ENCODE measurements around the gene RBM44. TPM values are rescaled to one million over a fixed set of nuclear protein-coding genes. Genes with fewer than 3 reads are reported as not detected.

RBM44 gene
- total and polyA plus RNA-seq, 10 donors = 0.29 to 3.1 (median 1.5) TPM

GRCh38 chr2:237888389-237888788, 89.8 kb downstream of the RBM44 start:
- H3K36me3 ChIP-seq = no peaks in the 10 kb centered on the region
- no peak for TF ChIP-seq POLR2AphosphoS5 (IDR thresholded peaks at IDR 0.05)
- TF ChIP-seq POLR2A (IDR thresholded peaks at IDR 0.05) = no peak
- no peak for TF ChIP-seq CTCF (IDR thresholded peaks at IDR 0.05 in 8 of 11, conservative IDR thresholded peaks at IDR 0.05 in 3 of 11)
- WGBS, 5 donors = 28 to 58% (median 32%) methylated on average over 2 of the region's 2 CpGs
- DNase-seq = no peak
- peaks cover 0 to 5% (median 0%) of the 10 kb centered on the region in 6 donors for H3K4me1 ChIP-seq
- no peaks in the 10 kb centered on the region for H3K9me3 ChIP-seq
- no peak overlapping the region for H3K4me3 ChIP-seq
- no peaks in the 10 kb centered on the region for H3K27me3 ChIP-seq (replicated peaks in 1 of 7)
- peak overlapping the region in 7 of 8 donors; percentile 20 to 65 (median 52) for H3K27ac ChIP-seq
- intact Hi-C loops (cut with DNase I; ENCODE audit: low total_unique reads) = no loop called here

DNA sequence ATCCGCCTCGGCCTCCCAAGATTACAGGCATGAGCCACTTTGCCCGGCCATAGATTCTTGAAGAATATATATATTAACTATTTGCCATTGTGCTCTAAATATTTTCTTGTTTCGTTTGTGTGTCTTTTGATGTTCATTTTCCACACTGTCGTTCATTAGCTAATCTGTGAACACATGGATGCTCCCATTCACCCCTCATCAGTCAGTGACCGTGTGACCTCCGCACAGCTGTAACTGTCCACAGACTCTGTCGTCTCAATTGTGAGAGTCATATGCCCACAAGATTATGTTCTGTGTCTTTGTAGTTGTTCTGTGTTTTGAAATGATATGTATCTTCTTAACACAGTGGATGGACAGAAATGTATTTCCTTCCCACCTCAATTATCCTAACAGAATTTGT, 90.4 kb downstream of the RBM44 start:
- H3K36me3 ChIP-seq = no peaks in the 10 kb centered on the region
- H3K27ac ChIP-seq = peak overlapping the region in 6 of 8 donors; percentile 24 to 65 (median 52)
- no peak overlapping the region for H3K4me3 ChIP-seq
- DNase-seq = peak; percentile 22
- H3K27me3 ChIP-seq (replicated peaks in 1 of 7) = no peaks in the 10 kb centered on the region
- 83 to 94% (median 88%) methylated on average over 8 of the region's 8 CpGs for WGBS, 5 donors
- H3K4me1 ChIP-seq = peaks cover 0 to 5% (median 0%) of the 10 kb centered on the region in 6 donors
- TF ChIP-seq POLR2A (IDR thresholded peaks at IDR 0.05) (no peak), CTCF (IDR thresholded peaks at IDR 0.05 in 8 of 11, conservative IDR thresholded peaks at IDR 0.05 in 3 of 11) (no peak), POLR2AphosphoS5 (IDR thresholded peaks at IDR 0.05) (no peak)
- no peaks in the 10 kb centered on the region for H3K9me3 ChIP-seq
- intact Hi-C loops (cut with DNase I; ENCODE audit: low total_unique reads) = no loop called here

DNA sequence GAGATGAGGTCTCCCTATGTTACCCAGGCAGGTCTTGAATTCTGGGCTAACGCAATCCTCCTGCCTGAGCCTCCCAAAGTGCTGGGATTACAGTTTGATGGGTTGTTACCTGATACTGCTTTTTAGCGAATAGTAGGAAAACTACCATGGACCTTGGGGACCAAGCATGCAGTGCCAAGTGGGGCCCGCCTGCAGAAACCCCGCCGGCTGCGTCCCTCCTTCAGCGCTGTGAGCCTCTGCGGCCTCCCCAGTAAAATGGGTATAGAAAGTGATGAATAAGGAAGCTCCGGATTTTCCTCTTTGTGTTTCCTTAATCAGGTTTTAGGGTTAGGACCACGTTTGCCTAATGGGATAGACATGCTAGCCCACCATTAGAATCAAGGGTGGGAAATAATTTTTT, 91.2 kb downstream of the RBM44 start:
- intact Hi-C loops (cut with DNase I; ENCODE audit: low total_unique reads) = no loop called here

More for the DNA sequence above, 91.2 kb downstream of the RBM44 start:
- no peaks in the 10 kb centered on the region for H3K27me3 ChIP-seq (replicated peaks in 1 of 7)
- no peak overlapping the region for H3K27ac ChIP-seq
- H3K4me1 ChIP-seq = peaks cover 0 to 5% (median 0%) of the 10 kb centered on the region in 6 donors
- no peaks in the 10 kb centered on the region for H3K9me3 ChIP-seq
- peak; percentile 16 for DNase-seq
- no peak overlapping the region for H3K4me3 ChIP-seq
- 94 to 97% (median 96%) methylated on average over 10 of the region's 10 CpGs for whole genome bisulfite sequencing, 5 donors
- no peaks in the 10 kb centered on the region for H3K36me3 ChIP-seq
- no peak for TF ChIP-seq POLR2A (IDR thresholded peaks at IDR 0.05)
- TF ChIP-seq POLR2AphosphoS5 (IDR thresholded peaks at IDR 0.05) = no peak
- TF ChIP-seq CTCF (IDR thresholded peaks at IDR 0.05 in 8 of 11, conservative IDR thresholded peaks at IDR 0.05 in 3 of 11) = no peak

Small RNA genes lying within 50 kb of the gene (small RNA-seq; reads per million reads assigned to genes)
- 0 reads per million in 4 donors for gene RF00157

Other genes with a start within 250 kb of the RBM44 start
- not detected for gene PRLH, start 232.2 kb upstream of the RBM44 start, total RNA-seq
- not detected for gene PRLH, start 232.2 kb upstream of the RBM44 start, polyA plus RNA-seq
- 1 to 10 TPM in 3 of 7 donors, under 1 TPM in 1, not detected in 3; 0.46 to 2.2 (median 1.3) TPM for gene RAB17, start 208.0 kb upstream of the RBM44 start, total RNA-seq
- under 1 TPM; 0.24 to 0.67 (median 0.57) TPM for gene RAB17, start 208.0 kb upstream of the RBM44 start, polyA plus RNA-seq
- gene LRRFIP1, start 171.2 kb upstream of the RBM44 start, total RNA-seq = 100 to 1,000 TPM; 110 to 164 (median 144) TPM
- gene LRRFIP1, start 171.2 kb upstream of the RBM44 start, polyA plus RNA-seq = 10 to 100 TPM; 40.4 to 46.3 (median 44.4) TPM
- 10 to 100 TPM in 2 of 7 donors, 1 to 10 TPM in 5; 4.5 to 11.0 (median 8.2) TPM for gene RAMP1, start 60.8 kb downstream of the RBM44 start, total RNA-seq
- 10 to 100 TPM; 19.6 to 44.5 (median 24.5) TPM for gene RAMP1, start 60.8 kb downstream of the RBM44 start, polyA plus RNA-seq
- 10 to 100 TPM; 32.1 to 73.9 (median 48.9) TPM for gene UBE2F, start 168.2 kb downstream of the RBM44 start, total RNA-seq
- 10 to 100 TPM; 34.3 to 49.3 (median 46.0) TPM for gene UBE2F, start 168.2 kb downstream of the RBM44 start, polyA plus RNA-seq

Measured in spleen (tissue), 11 donors.